DMS53 treated with DMSO at 0.1 percent for 48 hours (cell line): ENCODE data around the gene DUSP8.
A peak's percentile ranks its signal among the peaks of the same experiment; 100 is the strongest.

Source experiments
- DNase-seq: peaks from one replicate; lab custom pipeline; 2025; ENCODE audit not compliant: unreplicated experiment; lab: John Stamatoyannopoulos, UW

The DUSP8 gene

DNA sequence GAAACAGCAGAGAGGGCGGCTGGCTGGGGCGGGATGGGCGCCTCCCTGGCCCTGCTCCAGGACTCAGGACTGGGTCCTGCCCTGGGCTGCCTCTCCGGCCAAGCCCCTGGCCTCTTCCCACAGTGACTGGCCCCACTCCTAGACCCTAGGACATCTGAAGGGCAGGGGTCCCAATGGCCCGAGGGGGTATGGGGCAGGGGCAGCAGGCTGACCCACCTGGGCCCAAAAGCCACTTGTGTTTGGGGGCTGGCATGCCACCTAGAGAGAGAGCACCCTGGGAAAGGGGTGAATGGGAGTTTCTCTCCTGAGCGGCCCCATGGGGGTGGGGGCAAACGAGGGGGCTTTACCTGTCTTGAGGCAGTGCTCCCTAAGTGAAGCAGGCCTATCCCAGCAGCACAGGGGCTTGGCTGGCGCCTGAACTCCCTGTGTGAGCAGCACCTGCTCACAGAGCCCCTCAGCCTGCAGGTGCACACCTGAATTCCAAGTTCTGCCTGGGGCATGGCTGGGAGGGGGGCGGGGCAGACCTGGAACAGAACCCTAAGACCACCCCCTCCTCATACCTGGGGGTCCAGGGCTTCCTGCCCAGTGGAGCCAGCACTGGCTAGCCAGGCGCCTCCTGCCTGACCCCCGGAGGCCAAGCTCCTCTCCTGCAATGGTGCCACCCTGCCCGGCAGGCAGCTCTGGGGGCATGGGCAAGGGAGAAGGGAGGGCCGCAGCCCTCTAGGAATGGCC, 16.9 kb downstream of the DUSP8 start:
- no peak for DNase-seq

DNA sequence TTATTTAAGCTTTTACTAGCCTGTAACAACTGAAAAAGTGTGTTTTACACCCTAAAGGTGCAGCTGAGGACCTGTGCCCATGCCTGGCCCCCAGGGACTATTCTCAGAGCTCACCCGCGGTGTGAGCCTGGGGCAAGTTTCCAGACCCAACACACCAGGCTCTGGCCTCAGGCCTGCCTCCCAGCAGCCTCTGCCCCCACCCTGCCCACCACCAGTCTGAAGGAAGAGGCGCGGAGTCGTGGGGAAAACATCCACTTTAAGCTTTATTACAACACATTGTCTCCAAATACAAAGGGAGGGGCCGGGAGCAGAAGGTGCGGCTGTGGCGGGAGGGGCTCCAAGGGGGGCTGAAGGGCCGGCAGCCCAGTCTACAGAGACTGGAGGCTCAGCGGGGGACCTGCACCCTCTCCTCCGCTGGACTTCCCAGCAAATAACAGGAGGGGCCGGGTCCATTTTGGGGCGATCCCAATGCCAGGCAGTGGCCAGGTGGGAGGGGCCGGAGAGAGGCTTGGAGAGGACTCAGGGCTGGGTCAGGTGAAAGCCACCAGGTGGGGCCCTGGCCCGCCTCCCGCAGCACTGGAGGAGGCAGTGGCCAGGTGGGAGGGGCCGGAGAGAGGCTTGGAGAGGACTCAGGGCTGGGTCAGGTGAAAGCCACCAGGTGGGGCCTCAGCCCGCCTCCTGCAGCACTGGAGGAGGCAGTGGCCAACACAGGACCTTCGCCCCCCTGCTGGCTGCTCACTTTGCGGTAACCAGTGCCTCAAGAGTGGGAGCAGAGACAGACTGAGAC, 18.1 kb downstream of the DUSP8 start:
- DNase-seq: peak; percentile 74

DNA sequence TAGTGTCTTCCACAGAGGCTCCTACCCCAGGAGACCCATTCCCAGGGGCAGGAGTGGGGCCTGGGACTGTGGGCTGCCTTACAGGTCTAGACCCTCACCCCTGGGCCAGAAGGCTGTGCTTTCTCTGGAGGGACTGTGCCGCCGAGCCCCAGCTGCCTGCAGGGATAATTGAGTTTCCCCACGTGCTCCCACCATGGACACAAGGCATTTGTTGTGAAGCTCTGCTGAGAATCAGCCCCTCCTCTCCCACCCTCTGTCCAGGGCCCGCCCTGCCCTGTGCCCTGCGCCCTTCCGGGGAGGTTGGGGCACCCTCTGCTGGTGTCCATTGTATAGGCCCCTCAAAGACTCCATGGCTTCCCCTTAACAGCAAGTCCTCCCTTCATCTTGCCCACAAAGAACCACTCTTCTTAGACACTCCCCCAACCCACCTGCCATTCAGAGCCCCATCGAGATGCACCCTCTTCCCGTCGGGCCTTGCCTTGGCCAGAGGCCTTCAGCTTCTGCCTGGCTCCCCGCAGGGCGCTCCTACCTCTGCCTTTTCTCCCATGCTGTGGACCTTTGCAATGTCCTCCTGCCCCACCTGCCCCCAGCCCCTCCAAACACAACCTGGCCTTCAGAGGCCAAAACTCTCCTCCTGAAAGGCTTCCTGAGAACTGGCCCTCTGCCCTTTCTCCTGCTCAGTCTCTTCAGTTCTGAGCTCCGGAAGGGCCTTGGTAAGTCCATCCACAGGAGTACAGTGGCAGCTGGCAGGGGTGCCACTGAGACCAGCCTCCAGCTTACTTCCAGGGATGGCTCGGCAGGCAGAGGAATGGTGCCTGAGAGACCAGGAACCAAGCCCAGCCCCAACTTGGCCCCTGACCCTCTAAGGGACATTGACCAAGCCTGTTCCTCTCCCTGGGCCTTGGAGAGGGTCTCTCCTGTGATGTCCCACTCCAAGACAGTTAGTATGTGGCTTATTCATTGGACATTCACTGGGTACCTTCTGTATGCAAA, 22.4 kb downstream of the DUSP8 start:
- no peak for DNase-seq

DNA sequence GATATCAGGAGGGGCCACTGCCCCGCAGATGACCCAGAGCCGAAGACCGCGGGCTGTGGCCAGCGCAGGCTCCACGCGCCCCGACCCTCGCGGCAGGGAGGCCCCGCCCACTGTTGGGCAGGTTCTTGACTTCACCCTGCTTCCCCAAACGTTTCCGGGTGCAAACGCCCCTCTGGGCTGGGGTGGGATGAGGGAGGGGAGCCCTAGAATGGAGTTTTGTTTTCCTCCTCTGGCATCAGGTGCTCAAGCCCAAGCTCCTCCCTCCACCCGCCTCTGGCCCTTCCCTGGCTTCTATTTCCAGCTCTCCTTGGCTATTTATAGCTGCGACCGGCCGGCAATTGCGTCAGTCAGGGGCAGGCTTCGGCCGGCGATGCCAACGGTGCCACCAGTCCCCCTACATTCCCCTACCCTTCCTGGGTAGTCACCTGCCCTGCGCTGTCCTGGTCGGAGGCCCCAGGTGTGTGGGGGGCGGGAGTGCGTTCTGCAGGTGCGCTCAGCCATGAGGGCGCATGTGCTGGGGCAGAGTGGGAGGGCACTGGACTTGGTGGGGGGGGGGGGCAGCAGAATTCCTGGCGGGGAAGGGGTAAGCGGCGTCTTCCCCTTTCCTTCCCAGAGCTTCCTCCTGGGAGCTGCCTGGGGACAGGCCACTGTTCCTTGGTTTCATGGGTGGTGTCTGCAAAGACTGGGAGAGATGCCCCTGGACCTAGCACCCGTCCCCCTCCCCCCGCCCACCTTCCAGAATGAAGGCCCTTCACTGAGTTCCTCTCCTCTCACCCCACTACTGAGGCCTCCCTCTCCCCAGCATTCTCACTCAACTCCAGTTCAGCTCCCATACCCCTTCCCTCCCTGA, 23.6 kb downstream of the DUSP8 start:
- DNase-seq: peak; percentile 87

DNA sequence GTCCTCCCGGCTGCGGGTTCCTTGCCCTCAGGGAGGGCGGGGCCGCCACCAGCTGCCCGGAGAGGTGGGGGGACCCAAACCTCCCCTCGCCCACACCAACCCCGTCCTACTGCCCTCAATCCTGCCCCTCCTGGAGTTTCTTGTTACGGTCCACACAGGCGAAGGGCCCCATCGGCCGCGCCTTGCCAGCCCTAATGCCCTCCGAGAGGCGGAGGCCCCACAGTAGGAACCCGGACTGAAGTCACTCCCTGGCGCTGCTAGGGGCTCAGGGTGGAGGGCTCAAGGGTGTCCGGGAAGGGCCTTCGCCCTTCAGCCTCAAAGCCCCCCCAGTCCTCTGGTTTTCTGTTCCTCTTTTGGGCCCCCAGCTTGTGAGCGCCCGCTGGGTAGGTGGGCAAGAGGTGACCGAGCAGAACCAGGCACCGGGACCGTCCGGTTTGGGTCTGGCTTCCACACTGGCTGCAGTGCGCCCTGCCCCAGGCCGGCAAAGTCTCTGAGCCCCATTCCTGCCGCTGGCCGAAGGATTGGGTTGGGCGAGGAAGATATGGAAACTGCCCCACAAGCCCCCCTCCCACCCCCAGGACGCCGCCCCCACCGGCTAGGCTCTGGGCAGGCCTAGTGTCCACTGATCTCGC, 24.5 kb downstream of the DUSP8 start:
- DNase-seq: peak; percentile 24

DNA sequence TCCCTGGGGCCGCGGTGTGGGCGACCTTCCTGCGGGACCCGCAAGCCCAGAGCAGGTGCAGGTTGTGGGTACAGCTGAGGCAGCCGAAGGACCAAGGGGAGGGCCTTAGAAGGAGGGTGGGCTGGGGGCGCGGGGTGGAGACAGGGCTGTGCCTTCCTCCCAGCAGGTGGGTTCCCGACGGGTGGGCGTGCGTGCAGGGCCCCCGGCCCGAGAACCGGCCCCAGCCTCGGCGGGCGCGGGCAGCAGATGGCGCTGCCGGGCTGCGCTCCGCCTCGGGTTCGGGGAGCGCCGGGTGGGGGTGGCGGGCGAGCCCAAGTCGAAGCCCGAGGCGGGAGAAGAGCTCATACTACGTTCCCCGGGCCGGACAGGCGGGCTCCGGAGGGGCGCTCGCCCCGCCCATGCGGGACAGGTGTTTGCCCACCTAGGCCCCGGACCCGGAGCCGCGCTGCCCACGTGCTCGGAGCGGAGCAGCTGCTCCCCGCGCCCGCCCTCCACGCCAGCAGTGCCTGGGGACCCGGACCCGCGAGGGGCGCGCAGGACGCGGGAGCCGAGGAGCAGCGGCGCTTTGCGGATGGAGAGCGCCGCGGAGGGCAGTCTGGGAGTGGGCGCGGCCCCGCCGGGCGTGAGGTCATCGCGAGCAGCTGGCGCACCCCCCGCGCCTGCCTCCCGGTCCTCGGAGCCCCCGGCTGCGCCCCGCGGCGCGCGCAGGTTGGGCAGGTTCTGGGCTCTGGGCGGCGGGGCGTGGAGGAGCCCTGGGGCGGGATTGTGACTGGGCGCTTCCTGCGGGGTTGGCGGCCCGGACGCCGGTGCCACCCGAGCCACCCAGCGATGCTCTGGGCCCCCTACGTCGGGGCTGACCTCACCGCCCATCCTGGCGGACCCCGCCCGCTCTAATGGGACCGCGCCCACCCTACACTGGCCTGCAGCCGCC, 25.3 kb downstream of the DUSP8 start:
- peak; percentile 76 for DNase-seq

DNA sequence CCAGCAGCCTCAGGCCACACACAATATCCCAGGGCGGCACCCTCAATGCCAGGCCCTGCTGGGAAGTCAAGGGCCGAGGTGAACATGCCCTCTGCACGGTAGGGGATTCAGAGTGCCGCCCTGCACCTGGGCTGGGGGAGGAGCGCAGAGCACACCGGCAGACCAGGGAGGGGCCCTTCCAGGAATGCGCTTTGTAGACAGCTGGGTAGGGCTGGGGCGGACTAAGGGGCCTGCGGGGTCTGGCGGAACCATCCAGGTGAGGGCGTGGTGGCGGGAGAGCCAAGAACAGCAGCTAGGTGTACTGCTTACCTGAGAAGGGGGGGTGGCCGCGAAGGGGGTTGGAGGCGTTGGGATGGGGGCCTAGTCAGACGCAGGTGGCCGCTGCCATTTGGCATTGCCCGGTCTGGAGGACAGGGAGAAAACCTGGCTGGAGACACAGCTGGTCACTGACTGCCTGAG, 26.0 kb downstream of the DUSP8 start:
- DNase-seq: peak; percentile 79

DNA sequence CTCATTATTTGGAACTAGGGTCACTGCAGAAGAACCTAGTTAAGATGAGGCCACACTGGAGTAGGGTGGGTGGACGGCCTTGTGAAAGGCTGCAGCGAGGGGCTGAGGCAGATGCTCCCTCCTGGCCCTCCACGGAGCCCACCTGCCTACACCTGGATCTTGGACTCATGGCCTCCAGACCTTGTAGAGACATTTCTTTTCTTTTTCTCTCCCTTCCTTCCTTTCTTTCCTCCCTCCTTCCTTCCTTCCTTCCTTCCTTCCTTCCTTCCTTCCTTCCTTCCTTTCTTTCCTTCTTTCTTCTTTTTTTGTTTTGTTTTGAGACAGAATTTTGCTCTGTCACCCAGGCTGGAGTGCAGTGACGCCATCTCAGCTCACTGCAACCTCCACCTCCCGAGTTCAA, 26.6 kb downstream of the DUSP8 start:
- no peak for DNase-seq

DNA sequence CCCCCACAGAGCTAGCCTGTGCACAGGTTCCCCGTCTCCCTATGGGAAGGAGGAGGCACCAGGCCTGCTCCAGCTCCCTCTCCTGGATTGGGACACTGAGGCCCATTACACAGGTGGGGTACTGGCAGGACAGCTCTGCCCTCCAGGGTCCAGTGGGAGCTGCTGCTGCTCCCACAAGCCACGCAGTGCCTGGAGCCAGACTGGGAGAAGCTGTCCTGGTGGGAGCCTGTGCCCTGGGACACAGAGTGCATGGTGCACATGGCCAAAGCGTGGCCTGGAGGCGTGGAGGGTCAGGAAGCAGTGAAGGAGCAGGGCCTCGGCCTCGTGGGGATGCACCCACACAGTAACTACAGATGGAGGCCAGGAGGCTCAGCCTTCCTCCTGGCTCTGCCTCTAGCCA, 27.5 kb downstream of the DUSP8 start:
- DNase-seq: no peak

DNA sequence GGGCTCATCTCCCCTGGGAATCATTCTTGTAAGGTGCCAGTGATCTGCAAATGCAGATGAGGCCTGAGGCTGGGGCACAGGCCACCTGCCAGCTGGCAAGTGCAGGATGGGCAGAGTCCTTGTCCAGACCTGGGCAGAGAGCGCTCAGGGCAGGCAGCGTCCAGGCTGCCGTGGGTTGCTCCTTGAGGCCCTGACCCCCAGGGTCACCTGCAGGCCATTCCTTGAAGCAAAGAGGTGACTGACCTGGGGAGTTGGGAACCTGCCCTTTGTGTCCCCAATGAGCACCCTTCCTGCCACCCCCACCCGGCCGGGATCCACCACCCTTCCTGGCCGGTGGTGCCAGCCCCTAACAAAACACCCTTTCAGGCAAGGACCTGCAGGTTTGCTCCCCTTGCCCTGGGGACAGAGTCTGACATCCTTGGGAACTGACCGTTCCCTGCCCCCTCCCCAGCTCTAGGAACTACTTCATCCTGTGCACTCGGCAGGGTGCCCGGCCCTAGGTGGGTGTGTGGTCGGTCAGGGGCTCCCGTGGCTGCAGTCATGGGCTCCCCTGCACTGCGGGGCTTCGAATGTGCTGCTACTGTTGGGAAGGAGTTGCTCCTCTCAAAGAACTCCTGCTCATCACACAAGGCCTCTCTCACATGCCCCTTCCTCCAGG, 28.3 kb downstream of the DUSP8 start:
- DNase-seq: no peak

DNA sequence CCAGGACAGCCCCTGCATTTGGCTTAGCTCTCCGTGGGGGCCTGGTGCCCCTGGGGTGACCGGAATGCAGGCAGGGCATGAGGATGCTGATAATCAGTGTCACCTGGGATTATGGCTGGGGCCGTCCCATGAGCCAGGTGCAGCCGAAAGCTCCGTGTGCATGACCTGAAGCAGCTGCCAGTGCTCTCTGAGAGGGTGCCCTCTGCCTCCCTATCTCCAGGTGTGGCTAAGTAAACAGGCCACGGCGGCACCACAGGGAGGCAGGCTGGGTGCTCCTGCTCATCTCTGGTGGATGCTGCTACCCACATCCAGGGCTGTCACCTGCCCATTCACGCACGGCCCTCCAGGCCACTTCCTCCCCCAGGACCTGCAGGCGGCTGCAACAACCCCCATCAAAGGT, 29.8 kb downstream of the DUSP8 start:
- DNase-seq: peak; percentile 94

DNA sequence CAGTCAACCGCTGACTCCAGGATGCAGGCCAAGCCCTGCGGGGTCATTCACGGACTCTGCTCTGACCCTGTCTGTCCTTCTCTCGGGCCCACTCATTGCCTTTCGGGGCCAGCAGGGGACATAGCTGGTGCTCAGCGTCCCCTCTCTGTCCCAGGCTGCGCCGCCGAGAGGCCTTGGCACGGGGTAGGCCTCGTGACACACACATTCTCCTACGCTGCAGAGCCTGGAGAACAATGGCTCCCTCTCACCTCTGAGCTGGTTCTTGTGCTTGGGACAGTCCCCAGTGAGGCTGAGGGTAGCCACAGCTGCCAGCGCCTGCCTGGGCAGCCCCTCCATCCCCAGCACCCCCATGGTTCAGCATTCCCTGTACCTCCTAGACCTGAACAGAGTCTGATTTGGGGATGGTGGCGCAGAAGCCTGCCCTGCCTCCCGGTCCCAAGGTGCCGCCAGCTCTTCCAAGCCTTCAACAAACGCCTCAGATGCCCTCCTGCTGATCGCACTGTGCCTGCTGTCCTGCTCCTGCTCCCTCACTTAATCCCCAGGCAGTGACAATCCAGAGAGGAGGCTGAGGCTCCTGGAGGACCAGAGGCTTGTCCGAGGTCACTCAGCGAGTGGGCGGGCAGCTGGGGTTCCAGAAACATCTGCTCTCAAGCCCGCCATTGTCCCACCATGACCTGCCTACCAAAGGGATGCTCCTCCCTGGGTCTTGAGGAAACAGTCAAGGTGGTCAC, 30.4 kb downstream of the DUSP8 start:
- DNase-seq: no peak

DNA sequence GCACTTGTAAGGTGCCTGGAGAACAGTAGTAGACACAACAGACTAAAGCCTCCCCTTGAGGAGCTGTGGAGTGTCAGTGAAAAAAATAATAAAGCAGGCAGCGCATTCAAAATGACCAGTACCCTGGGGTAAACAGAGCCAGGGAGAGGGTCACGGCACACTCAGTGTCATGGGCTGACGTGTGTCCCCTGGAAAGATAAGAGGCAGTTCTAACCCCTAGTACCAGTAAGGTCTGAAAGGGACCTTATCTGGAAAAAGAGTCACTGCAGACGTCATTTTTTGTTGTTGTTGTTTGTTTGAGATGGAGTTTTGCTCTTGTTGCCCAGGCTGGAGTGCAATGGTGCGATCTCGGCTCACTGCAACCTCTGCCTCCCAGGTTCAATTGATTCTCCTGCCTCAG, 32.0 kb downstream of the DUSP8 start:
- DNase-seq: no peak

DNA sequence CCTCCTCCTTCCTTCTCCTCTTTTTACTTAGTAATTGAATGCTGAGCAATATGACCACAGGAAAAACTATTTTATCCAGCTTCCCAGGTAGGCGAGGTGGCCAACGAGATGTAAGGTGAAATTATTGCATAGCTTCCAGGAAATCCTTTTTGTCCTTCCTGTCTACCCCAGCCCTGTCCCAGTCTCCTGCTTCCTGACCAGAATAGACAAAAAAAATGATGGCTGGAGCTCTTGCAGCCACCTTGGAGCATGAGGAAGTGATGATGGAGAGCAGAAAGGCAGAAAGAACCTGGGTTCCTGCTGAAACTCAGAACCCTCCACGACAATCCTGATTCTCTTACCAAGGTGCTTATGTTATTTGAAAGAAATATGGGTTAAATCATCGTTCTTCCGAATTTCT, 33.9 kb downstream of the DUSP8 start:
- DNase-seq: no peak

DNA sequence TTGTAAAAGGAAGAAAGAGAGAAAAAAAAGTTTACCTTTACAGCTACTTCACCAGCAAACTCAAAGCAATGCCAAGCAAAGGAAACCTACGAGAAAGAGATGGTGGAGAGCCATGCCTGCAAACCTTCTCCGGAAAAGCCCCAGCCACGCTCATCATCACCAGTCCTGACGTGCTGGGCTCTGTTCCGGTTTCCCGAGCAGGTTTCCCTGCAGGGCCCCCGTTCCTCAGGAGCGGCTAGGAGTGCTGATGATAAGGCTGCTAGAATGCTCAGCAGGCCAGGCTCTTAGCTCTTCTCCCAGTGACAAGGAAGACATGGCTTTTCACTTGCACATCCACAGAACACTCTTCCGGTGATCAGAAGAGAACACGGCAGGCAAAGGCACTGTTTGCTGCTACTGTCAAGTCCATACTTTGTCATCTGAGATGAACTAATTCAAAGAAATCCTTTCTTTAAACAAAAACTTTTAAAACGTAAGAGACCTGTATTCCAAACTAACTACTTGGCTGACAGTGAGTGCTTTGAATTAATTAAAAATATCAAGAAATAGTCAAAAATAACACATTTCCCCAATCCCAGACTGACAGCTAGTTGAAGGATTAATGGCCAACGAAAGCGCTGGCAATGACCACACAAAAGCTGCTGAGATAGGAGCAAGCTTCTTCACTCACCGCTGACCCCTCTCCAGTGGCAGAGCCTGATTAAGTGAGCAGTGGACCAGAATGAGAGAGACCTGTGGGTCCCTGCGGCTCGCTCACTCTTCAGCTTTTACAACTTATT, 35.8 kb downstream of the DUSP8 start:
- DNase-seq: no peak

DNA sequence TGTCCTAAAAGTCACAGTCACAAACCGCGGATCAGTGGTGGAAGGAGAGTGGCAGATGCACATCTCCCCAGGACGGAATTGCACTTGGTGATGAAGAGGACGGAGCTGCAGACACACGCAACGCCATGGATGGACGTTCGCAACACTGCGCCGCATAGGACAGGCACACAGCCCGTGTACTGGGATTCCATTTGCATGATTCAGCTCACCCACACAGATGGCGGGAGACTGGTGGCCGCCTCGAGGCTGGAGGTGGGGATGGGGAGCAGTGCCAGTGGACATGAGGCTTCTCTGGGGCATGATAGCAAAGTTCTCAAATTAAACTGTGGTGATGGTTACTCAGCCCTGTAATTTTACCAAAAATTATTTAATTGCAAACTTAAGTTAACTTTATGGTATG, 37.4 kb downstream of the DUSP8 start:
- no peak for DNase-seq

DNA sequence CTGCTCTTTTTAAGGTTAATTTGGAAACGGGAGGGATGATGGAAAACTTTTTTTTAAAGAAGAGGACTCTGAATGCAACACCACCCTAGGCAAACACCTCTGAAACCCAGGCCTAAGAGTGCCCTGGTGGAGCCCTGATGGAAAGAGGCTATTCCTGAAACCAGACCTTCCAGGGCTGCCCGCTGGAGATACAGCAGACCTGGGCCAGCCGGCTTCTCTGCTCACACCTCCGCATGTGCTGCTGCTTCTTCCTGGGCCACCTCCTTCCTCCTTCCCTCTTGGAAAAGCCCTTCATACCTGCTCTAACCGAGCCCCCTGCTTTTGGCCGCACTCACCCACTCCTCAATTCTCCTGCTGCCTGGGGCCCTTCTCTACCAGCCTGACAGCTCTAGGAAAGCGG, 37.9 kb downstream of the DUSP8 start:
- no peak for DNase-seq
